Measurements from ENCODE around the gene CTNNA3. TPM values are rescaled to one million over a fixed set of nuclear protein-coding genes. Genes with fewer than 3 reads are reported as not detected.

Gene CTNNA3
- total RNA-seq, 1 experiment from 2014 or later: 0.32 TPM

- BruUV-seq (replicated peaks): no TSS peak
- no peaks in the 10 kb centered on the region for H3K36me3 ChIP-seq (ENCODE audit: control insufficient read depth in 1 of 2, insufficient read depth in 2 of 2, low read length in 2 of 2)
- ChIA-PET POLR2A (no interaction called here), RAD21 (ENCODE audit: low non-redundant PET in 1 of 2, low total read pairs in 2 of 2, uncharacterized antibody in 2 of 2, unreplicated experiment in 2 of 2) (no interaction called here), CTCF (no interaction called here)
- no peaks in the 10 kb centered on the region for H4K20me1 ChIP-seq (ENCODE audit: insufficient read depth)
- DNase-seq (ENCODE audit: low read depth, low spot score) (no peak), ATAC-seq (no peak)
- no peak overlapping the region for H3K27ac ChIP-seq (ENCODE audit: low read depth, low read length)
- no peak overlapping the region for H3K4me2 ChIP-seq (ENCODE audit: low read length)
- no peak overlapping the region for H3K4me3 ChIP-seq (replicated peaks in 1 of 2; ENCODE audit: low read depth in 1 of 2, low read length in 2 of 2)
- H3K9me2 ChIP-seq (ENCODE audit: insufficient read depth): no peaks in the 10 kb centered on the region
- H2AFZ ChIP-seq (ENCODE audit: low read depth, low read length, poor library complexity, severe bottlenecking): no peak overlapping the region
- intact Hi-C loops (cut with micrococcal nuclease): no loop called here
- H3K9me3 ChIP-seq (ENCODE audit: control insufficient read depth in 1 of 2, insufficient read depth in 1 of 2, low read depth in 1 of 2, low read length in 2 of 2): no peaks in the 10 kb centered on the region
- H3K79me2 ChIP-seq (ENCODE audit: insufficient read depth, low read length): no peaks in the 10 kb centered on the region
- no peak overlapping the region for H3K9ac ChIP-seq (ENCODE audit: low read length)
- TF ChIP-seq, protein P1, sequence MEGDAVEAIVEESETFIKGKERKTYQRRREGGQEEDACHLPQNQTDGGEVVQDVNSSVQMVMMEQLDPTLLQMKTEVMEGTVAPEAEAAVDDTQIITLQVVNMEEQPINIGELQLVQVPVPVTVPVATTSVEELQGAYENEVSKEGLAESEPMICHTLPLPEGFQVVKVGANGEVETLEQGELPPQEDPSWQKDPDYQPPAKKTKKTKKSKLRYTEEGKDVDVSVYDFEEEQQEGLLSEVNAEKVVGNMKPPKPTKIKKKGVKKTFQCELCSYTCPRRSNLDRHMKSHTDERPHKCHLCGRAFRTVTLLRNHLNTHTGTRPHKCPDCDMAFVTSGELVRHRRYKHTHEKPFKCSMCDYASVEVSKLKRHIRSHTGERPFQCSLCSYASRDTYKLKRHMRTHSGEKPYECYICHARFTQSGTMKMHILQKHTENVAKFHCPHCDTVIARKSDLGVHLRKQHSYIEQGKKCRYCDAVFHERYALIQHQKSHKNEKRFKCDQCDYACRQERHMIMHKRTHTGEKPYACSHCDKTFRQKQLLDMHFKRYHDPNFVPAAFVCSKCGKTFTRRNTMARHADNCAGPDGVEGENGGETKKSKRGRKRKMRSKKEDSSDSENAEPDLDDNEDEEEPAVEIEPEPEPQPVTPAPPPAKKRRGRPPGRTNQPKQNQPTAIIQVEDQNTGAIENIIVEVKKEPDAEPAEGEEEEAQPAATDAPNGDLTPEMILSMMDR (IDR thresholded peaks at IDR 0.05 in 2 of 3, conservative IDR thresholded peaks at IDR 0.05 in 1 of 3; ENCODE audit: borderline replicate concordance in 1 of 3, insufficient read depth in 1 of 3, low read depth in 2 of 3, low read length in 2 of 3): no peak
- TF ChIP-seq RAD21 (IDR thresholded peaks at IDR 0.05; ENCODE audit: low read depth) (no peak), YY1 (IDR thresholded peaks at IDR 0.05; ENCODE audit: extremely low read depth, insufficient replicate concordance, low read depth, low read length) (no peak)
- TF ChIP-seq, protein P2, sequence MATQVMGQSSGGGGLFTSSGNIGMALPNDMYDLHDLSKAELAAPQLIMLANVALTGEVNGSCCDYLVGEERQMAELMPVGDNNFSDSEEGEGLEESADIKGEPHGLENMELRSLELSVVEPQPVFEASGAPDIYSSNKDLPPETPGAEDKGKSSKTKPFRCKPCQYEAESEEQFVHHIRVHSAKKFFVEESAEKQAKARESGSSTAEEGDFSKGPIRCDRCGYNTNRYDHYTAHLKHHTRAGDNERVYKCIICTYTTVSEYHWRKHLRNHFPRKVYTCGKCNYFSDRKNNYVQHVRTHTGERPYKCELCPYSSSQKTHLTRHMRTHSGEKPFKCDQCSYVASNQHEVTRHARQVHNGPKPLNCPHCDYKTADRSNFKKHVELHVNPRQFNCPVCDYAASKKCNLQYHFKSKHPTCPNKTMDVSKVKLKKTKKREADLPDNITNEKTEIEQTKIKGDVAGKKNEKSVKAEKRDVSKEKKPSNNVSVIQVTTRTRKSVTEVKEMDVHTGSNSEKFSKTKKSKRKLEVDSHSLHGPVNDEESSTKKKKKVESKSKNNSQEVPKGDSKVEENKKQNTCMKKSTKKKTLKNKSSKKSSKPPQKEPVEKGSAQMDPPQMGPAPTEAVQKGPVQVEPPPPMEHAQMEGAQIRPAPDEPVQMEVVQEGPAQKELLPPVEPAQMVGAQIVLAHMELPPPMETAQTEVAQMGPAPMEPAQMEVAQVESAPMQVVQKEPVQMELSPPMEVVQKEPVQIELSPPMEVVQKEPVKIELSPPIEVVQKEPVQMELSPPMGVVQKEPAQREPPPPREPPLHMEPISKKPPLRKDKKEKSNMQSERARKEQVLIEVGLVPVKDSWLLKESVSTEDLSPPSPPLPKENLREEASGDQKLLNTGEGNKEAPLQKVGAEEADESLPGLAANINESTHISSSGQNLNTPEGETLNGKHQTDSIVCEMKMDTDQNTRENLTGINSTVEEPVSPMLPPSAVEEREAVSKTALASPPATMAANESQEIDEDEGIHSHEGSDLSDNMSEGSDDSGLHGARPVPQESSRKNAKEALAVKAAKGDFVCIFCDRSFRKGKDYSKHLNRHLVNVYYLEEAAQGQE (IDR thresholded peaks at IDR 0.05; ENCODE audit: low read depth): no peak
- H3K4me1 ChIP-seq (ENCODE audit: control insufficient read depth in 1 of 2, insufficient read depth in 2 of 2, low read length in 2 of 2): no peaks in the 10 kb centered on the region; a peak in 1 of 4 replicates
- no peaks in the 10 kb centered on the region for H3K27me3 ChIP-seq (ENCODE audit: insufficient read depth, low read length)
Measured at GRCh38 chr10:67050415-67050814, 645.6 kb downstream of the CTNNA3 start.
